Heart left ventricle (tissue), 13 donors: Measurements from ENCODE around the gene SLC10A6.

Source experiments
- POLR2A ChIP-seq, 2 donors: fragments of 450-650 bp; IDR thresholded peaks; one replicate each; pipeline ENCODE4 v1.6.1; 2017; ENCODE audit warnings: antibody characterized with exemption in 2 of 2, mild to moderate bottlenecking in 2 of 2, moderate library complexity in 2 of 2
- TF ChIP-seq, protein P1 (sequence below), 12 donors: fragments of 200-600 bp; sonication (generic) in 4 of 12; IDR thresholded peaks; one replicate each; pipeline versions ENCODE4 v1.5.0 to v1.8.0; 2018 to 2022; ENCODE audit warnings: antibody characterized with exemption in 12 of 12, mild to moderate bottlenecking in 5 of 12
- donor health status: ischemic (EF 13 %, LVEDD 7.1; RV severe dilation, severe dysfunction).
- donor health status: DM: no; HTN: yes; CAD: no.
- donor health status: DM: no; HTN: no; CAD: no.
- donor health status: ischemic (EF 25% LVEDD 6.9; RV normal size, moderate dysfunction).
- donor health status: ischemic (EF 25% LVEDD 5.7; RV mildly dilated, moderate dysfunction).
- donor health status: ischemic (EF 35%, LVEDD 5.7; RV mildly dilated, moderate dysfunction).
- donor health status: nonischemic (EF 11% LVEDD 7.7; RV severe dilation, severe dysfunction).
- donor health status: DM: yes; HTN: yes; CAD: no.
- donor health status: PGD.
- donor health status: ischemic (EF 29% LVEDD 5.4; RV normal size, mild dysfunction).
- donor health status: nonischemic (EF 23%, LVEDD 6.1; RV moderate dilation, normal function).

DNA sequence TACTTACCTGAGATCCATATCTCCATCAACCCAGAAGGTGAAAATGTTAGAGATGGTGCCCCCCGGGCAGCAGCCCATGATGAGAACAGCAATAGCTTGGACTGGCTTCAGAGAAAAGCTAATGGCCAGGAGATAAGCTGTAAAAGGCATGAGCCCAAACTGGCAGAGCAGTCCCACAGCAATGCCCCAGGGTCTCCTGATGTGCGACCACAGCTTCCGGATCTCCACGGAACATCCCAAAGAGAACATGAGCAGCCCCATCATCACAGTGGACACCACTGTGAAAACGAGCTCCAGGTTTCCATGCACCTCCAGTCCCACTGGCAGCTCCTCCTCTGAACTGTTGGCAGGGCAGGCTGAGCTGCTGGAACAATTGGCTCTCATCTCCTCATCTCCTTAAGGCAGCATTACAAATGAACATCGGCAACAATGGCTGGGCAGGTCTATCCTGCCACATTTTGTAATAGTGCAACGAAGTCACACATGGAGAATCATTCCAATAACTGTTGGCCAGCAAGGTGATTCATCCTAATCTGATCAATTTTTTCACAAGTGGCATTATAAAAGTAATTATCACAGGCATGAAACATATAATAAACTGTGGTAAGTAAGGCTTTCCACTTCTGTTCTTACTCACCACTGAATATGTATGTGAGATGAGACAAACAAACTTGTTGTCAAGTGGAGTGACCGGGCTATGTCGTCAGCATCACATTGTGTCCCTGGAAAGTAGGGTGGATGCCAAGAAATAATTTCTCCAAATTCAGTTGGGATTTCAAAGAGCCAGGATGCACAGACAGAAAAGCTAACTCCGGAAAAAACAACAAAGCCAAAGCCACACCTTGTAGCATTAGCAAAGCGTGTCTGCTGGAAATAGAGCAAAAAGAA lies at the start of gene SLC10A6:
- TF ChIP-seq, protein P1, sequence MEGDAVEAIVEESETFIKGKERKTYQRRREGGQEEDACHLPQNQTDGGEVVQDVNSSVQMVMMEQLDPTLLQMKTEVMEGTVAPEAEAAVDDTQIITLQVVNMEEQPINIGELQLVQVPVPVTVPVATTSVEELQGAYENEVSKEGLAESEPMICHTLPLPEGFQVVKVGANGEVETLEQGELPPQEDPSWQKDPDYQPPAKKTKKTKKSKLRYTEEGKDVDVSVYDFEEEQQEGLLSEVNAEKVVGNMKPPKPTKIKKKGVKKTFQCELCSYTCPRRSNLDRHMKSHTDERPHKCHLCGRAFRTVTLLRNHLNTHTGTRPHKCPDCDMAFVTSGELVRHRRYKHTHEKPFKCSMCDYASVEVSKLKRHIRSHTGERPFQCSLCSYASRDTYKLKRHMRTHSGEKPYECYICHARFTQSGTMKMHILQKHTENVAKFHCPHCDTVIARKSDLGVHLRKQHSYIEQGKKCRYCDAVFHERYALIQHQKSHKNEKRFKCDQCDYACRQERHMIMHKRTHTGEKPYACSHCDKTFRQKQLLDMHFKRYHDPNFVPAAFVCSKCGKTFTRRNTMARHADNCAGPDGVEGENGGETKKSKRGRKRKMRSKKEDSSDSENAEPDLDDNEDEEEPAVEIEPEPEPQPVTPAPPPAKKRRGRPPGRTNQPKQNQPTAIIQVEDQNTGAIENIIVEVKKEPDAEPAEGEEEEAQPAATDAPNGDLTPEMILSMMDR (IDR thresholded peaks at IDR 0.05), result no peak
- no peak for TF ChIP-seq POLR2A (IDR thresholded peaks at IDR 0.05)
